Measurements from ENCODE around the gene PCSK2.
A peak's percentile ranks its signal among the peaks of the same experiment; 100 is the strongest.

Gene PCSK2

GRCh38 chr20:17503301-17504065 is 276.6 kb downstream of the PCSK2 start:
- DNase-seq (ENCODE audit: low read depth in 2 of 3, low spot score in 1 of 3) = no peak

- DNase-seq (ENCODE audit: low read depth in 2 of 3, low spot score in 1 of 3) = no peak
These were observed 277.4 kb downstream of the PCSK2 start for GRCh38 chr20:17504066-17504897.

- peak in 2 of 3 donors; percentile 18 to 29 for DNase-seq (ENCODE audit: low read depth in 2 of 3, low spot score in 1 of 3)
These were observed 278.2 kb downstream of the PCSK2 start for GRCh38 chr20:17504898-17505635.

- peak; percentile 45 to 55 (median 46) for DNase-seq (ENCODE audit: low read depth in 2 of 3, low spot score in 1 of 3)
These were observed 279.0 kb downstream of the PCSK2 start for GRCh38 chr20:17505636-17506517.

GRCh38 chr20:17507032-17507431 is 280.2 kb downstream of the PCSK2 start:
- no peak for DNase-seq (ENCODE audit: low read depth in 2 of 3, low spot score in 1 of 3)

- DNase-seq (ENCODE audit: low read depth in 2 of 3, low spot score in 1 of 3) = no peak
These were observed 280.7 kb downstream of the PCSK2 start for GRCh38 chr20:17507531-17507930.

- no peak for DNase-seq (ENCODE audit: low read depth in 2 of 3, low spot score in 1 of 3)
These were observed 281.9 kb downstream of the PCSK2 start for GRCh38 chr20:17508756-17509155.

- no peak for DNase-seq (ENCODE audit: low read depth in 2 of 3, low spot score in 1 of 3)
These were observed 283.7 kb downstream of the PCSK2 start for GRCh38 chr20:17510548-17510947.

GRCh38 chr20:17511401-17511800 is 284.6 kb downstream of the PCSK2 start:
- no peak for DNase-seq (ENCODE audit: low read depth in 2 of 3, low spot score in 1 of 3)

GRCh38 chr20:17513939-17514338 is 287.1 kb downstream of the PCSK2 start:
- DNase-seq (ENCODE audit: low read depth in 2 of 3, low spot score in 1 of 3) = no peak

GRCh38 chr20:17515053-17515452 is 288.2 kb downstream of the PCSK2 start:
- no peak for DNase-seq (ENCODE audit: low read depth in 2 of 3, low spot score in 1 of 3)

- no peak for DNase-seq (ENCODE audit: low read depth in 2 of 3, low spot score in 1 of 3)
These were observed 291.7 kb downstream of the PCSK2 start for GRCh38 chr20:17518339-17519052.

GRCh38 chr20:17519606-17520285 is 292.9 kb downstream of the PCSK2 start:
- DNase-seq (ENCODE audit: low read depth in 2 of 3, low spot score in 1 of 3) = no peak

- no peak for DNase-seq (ENCODE audit: low read depth in 2 of 3, low spot score in 1 of 3)
These were observed 293.7 kb downstream of the PCSK2 start for GRCh38 chr20:17520583-17520982.

GRCh38 chr20:17522528-17522927 is 295.7 kb downstream of the PCSK2 start:
- DNase-seq (ENCODE audit: low read depth in 2 of 3, low spot score in 1 of 3) = no peak

GRCh38 chr20:17523326-17523725 is 296.5 kb downstream of the PCSK2 start:
- no peak for DNase-seq (ENCODE audit: low read depth in 2 of 3, low spot score in 1 of 3)

- no peak for DNase-seq (ENCODE audit: low read depth in 2 of 3, low spot score in 1 of 3)
These were observed 297.7 kb downstream of the PCSK2 start for GRCh38 chr20:17524560-17524959.

GRCh38 chr20:17525132-17525531 is 298.3 kb downstream of the PCSK2 start:
- DNase-seq (ENCODE audit: low read depth in 2 of 3, low spot score in 1 of 3) = no peak

- DNase-seq (ENCODE audit: low read depth in 2 of 3, low spot score in 1 of 3) = no peak
These were observed 298.8 kb downstream of the PCSK2 start for GRCh38 chr20:17525650-17526049.

Data from stimulated activated CD4-positive, alpha-beta T cell treated with anti-CD3 and anti-CD28 coated beads, Interleukin-12 subunit alpha, Interleukin-12 subunit beta, amount 100 ng/mL, for 48 hours (primary cell).